Fibroblast of gingiva (primary cell): ENCODE results near the gene CYB561D1.

Experiments used
- DNase-seq: peaks from one replicate; pipeline ENCODE4 v3.0.0-alpha.2; 2011; ENCODE audit warnings: low read depth

The CYB561D1 gene

GRCh38 chr1:109481646-109482045 is 12.2 kb upstream of the CYB561D1 start:
- DNase-seq: no peak

- no peak for DNase-seq
These were observed 11.7 kb upstream of the CYB561D1 start for GRCh38 chr1:109482242-109482641.

GRCh38 chr1:109482791-109483671 is 10.9 kb upstream of the CYB561D1 start:
- no peak for DNase-seq

- DNase-seq: peak; percentile 88
These were observed 10.0 kb upstream of the CYB561D1 start, which contains the start of gene ATXN7L2 for GRCh38 chr1:109483672-109484518. TSS of gene ATXN7L2 (plus strand) at chr1:109483905. CDS start at chr1:109483954, 49 bp downstream.

GRCh38 chr1:109484519-109484975 is 9.3 kb upstream of the CYB561D1 start:
- DNase-seq: no peak

- DNase-seq: no peak
These were observed 8.9 kb upstream of the CYB561D1 start for GRCh38 chr1:109485001-109485400.

GRCh38 chr1:109487261-109487660 is 6.6 kb upstream of the CYB561D1 start:
- no peak for DNase-seq

- no peak for DNase-seq
These were observed 5.7 kb upstream of the CYB561D1 start for GRCh38 chr1:109488201-109488600.

GRCh38 chr1:109488696-109489095 is 5.2 kb upstream of the CYB561D1 start:
- DNase-seq: no peak

GRCh38 chr1:109490029-109490933 is 3.6 kb upstream of the CYB561D1 start:
- DNase-seq: peak; percentile 51

- DNase-seq: no peak
These were observed 3.0 kb upstream of the CYB561D1 start for GRCh38 chr1:109490934-109491302.

GRCh38 chr1:109491372-109491771 is 2.5 kb upstream of the CYB561D1 start:
- DNase-seq: no peak

GRCh38 chr1:109492779-109493178 is 1.1 kb upstream of the CYB561D1 start:
- no peak for DNase-seq

- no peak for DNase-seq
These were observed 667 bp upstream of the CYB561D1 start for GRCh38 chr1:109493227-109493626.

- DNase-seq: no peak
These were observed 1.8 kb downstream of the CYB561D1 start for GRCh38 chr1:109495738-109496137.

GRCh38 chr1:109497449-109498160 is 3.7 kb downstream of the CYB561D1 start:
- no peak for DNase-seq

GRCh38 chr1:109498161-109498801 is 4.4 kb downstream of the CYB561D1 start:
- DNase-seq: no peak

GRCh38 chr1:109499081-109499480 is 5.2 kb downstream of the CYB561D1 start:
- DNase-seq: no peak

- peak; percentile 14 for DNase-seq
These were observed 6.0 kb downstream of the CYB561D1 start for GRCh38 chr1:109499661-109500536.
